Panc1 (cell line): ENCODE results near the gene TSC22D3. TPM values are rescaled to one million over a fixed set of nuclear protein-coding genes. Genes with fewer than 3 reads are reported as not detected.

Experiments used
- ATAC-seq: fragments of 200-7000 bp; cut with Tn5 transposase; 2 replicates; pipeline ENCODE4 v1.9.1; 2020; ENCODE audit warnings: mild to moderate bottlenecking, moderate library complexity
- BruUV-seq: library from RNA; stranded (reverse); fragments of 400-500 nt; replicated peaks from 2 replicates; lab custom pipeline; 2021; lab: Mats Ljungman, UMichigan
- CTCF ChIA-PET: fragments of 300-600 bp; sonication (Branson Sonifier 250); formaldehyde crosslinking; loops from one replicate; lab custom pipeline; 2022; ENCODE audit warnings: antibody characterized with exemption; lab: Charles Lee
- POLR2A ChIA-PET: fragments of 300-600 bp; sonication (Branson Sonifier 250); formaldehyde crosslinking; loops from one replicate; lab custom pipeline; 2022; ENCODE audit warnings: antibody characterized with exemption; lab: Charles Lee
- DNase-seq: peaks from one replicate; pipeline ENCODE4 v3.0.0-alpha.2; 2010; ENCODE audit warnings: low read depth, low spot score
- H3K27ac ChIP-seq: 2 replicates; pipeline ENCODE4 v1.5.1; 2011; ENCODE audit warnings: mild to moderate bottlenecking, low read length, inconsistent platforms
- H3K27me3 ChIP-seq: fragments of 200-500 bp; sonication (Bioruptor generic); 2 replicates; pipeline ENCODE4 v1.6.0; 2014; ENCODE audit warnings: low read length, inconsistent platforms; ENCODE audit not compliant: control insufficient read depth, insufficient read depth
- H3K36me3 ChIP-seq: fragments of 200-500 bp; sonication (Bioruptor generic); 2 replicates; pipeline ENCODE4 v1.5.1; 2014; ENCODE audit warnings: inconsistent platforms, mild to moderate bottlenecking, low read length, moderate library complexity; ENCODE audit not compliant: control insufficient read depth, insufficient read depth
- H3K4me1 ChIP-seq: 2 replicates; pipeline ENCODE4 v1.5.1; 2011; ENCODE audit warnings: inconsistent platforms, mild to moderate bottlenecking, low read length, moderate library complexity; ENCODE audit not compliant: control insufficient read depth, insufficient read depth
- H3K4me3 ChIP-seq, 2 experiments: 2 replicates each; pipeline ENCODE4 v1.5.1; 2011 to 2012; ENCODE audit warnings: low read depth in 2 of 2, low read length in 2 of 2, mild to moderate bottlenecking in 2 of 2, inconsistent platforms in 1 of 2, moderate library complexity in 1 of 2
- H3K9me3 ChIP-seq: fragments of 200-500 bp; sonication (Bioruptor generic); 2 replicates; pipeline ENCODE4 v1.5.1; 2014; ENCODE audit warnings: low read depth, mild to moderate bottlenecking, inconsistent platforms, low read length, moderate library complexity; ENCODE audit not compliant: control insufficient read depth, insufficient read depth
- CTCF ChIP-seq: fragments of 450-650 bp; IDR thresholded peaks from 2 replicates; pipeline ENCODE4 v1.5.1; 2017; ENCODE audit warnings: mild to moderate bottlenecking
- POLR2AphosphoS5 ChIP-seq: IDR thresholded peaks from 2 replicates; pipeline ENCODE4 v1.6.1; 2012; ENCODE audit warnings: mild to moderate bottlenecking, low read depth, low read length, moderate library complexity
- SIN3A ChIP-seq: IDR thresholded peaks from 2 replicates; pipeline ENCODE4 v1.6.1; 2012; ENCODE audit warnings: low read depth, mild to moderate bottlenecking, low read length, moderate library complexity, borderline replicate concordance; ENCODE audit not compliant: insufficient read depth
- TCF7L2 ChIP-seq: IDR thresholded peaks from 2 replicates; pipeline ENCODE4 v1.6.1; 2011; ENCODE audit warnings: mild to moderate bottlenecking, low read depth, low read length, inconsistent platforms
- in situ Hi-C: cut with HindIII; loops from 2 replicates; pipeline ENCODE4 v1.10.0; 2016; ENCODE audit warnings: low sequenced_read_pairs, low pct_unique_long_range_greater_than_20kb
- intact Hi-C: fragments of 100-400 bp; cut with micrococcal nuclease; formaldehyde crosslinking; loops from one replicate; pipeline ENCODE4 v1.10.0; 2022; ENCODE audit not compliant: unreplicated experiment
- total RNA-seq: library from RNA; stranded (reverse); gene quantifications from one replicate; pipeline ENCODE4 v1.2.1, GENCODE V29; 2021; ENCODE audit not compliant: unreplicated experiment
- TF ChIP-seq, protein P1 (sequence below), 2 experiments: IDR thresholded peaks; 2 replicates each; pipeline ENCODE4 v1.6.1; 2011 to 2012; ENCODE audit warnings: low read depth in 2 of 2, control low read depth in 1 of 2, low read length in 1 of 2, mild to moderate bottlenecking in 1 of 2, moderate library complexity in 1 of 2; ENCODE audit not compliant: insufficient read depth in 1 of 2

TSC22D3 gene
- total RNA-seq, 1 experiment from 2014 or later, result 7.2 TPM

DNA sequence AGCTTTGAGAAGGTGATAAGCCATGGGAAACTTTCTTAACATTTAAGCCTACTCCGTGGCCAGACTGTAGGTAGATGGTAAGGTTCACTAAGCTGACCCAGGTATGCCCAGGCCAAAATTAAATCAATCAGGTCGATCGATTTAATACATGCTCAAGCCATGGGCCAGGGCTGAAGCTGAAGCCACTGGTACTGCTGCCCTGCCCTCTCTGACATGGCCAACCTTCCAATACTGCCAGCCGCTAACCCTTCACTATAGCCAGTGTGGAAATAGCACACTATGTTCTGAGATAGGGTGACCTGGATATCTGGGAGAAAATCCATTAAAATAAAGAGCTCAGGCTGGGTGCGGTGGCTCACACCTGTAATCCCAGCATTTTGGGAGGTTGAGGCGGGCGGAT is 31.6 kb downstream of the TSC22D3 start:
- H3K27me3 ChIP-seq, result peaks cover 3% of the 10 kb centered on the region; the same call in 1 of the 2 replicates
- POLR2A ChIA-PET, result no interaction called here
- intact Hi-C loops (no loop called here), in situ Hi-C loops (no loop called here)
- ATAC-seq (no peak), DNase-seq (no peak)
- peaks cover 4% of the 10 kb centered on the region for H3K4me1 ChIP-seq
- H3K9me3 ChIP-seq, result no peaks in the 10 kb centered on the region
- no peak overlapping the region for H3K4me3 ChIP-seq
- TF ChIP-seq POLR2AphosphoS5 (no peak), TCF7L2 (no peak), CTCF (no peak), SIN3A (no peak)
- TF ChIP-seq, protein P1, sequence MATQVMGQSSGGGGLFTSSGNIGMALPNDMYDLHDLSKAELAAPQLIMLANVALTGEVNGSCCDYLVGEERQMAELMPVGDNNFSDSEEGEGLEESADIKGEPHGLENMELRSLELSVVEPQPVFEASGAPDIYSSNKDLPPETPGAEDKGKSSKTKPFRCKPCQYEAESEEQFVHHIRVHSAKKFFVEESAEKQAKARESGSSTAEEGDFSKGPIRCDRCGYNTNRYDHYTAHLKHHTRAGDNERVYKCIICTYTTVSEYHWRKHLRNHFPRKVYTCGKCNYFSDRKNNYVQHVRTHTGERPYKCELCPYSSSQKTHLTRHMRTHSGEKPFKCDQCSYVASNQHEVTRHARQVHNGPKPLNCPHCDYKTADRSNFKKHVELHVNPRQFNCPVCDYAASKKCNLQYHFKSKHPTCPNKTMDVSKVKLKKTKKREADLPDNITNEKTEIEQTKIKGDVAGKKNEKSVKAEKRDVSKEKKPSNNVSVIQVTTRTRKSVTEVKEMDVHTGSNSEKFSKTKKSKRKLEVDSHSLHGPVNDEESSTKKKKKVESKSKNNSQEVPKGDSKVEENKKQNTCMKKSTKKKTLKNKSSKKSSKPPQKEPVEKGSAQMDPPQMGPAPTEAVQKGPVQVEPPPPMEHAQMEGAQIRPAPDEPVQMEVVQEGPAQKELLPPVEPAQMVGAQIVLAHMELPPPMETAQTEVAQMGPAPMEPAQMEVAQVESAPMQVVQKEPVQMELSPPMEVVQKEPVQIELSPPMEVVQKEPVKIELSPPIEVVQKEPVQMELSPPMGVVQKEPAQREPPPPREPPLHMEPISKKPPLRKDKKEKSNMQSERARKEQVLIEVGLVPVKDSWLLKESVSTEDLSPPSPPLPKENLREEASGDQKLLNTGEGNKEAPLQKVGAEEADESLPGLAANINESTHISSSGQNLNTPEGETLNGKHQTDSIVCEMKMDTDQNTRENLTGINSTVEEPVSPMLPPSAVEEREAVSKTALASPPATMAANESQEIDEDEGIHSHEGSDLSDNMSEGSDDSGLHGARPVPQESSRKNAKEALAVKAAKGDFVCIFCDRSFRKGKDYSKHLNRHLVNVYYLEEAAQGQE (IDR thresholded peaks at IDR 0.05; ENCODE audit: insufficient read depth in 1 of 2, low read depth in 2 of 2, low read length in 1 of 2), result no peak
- BruUV-seq, result no TSS peak
- CTCF ChIA-PET, result interaction anchor here (0.7 to 0.8 kb wide), 2 partner anchors 27 to 95 kb away, joined by 3 read pairs; no protein-coding TSS in a partner anchor
- no peak overlapping the region for H3K27ac ChIP-seq
- H3K36me3 ChIP-seq, result no peaks in the 10 kb centered on the region

- no peak overlapping the region for H3K4me3 ChIP-seq
- CTCF ChIA-PET, result no interaction called here
- TF ChIP-seq CTCF, result no peak
- TF ChIP-seq, protein P1 (IDR thresholded peaks at IDR 0.05; ENCODE audit: insufficient read depth in 1 of 2, low read depth in 2 of 2, low read length in 1 of 2), result no peak
- TF ChIP-seq POLR2AphosphoS5, result no peak
- no peak for TF ChIP-seq TCF7L2
- no peak for TF ChIP-seq SIN3A
- peaks cover 3% of the 10 kb centered on the region; the same call in 1 of the 2 replicates for H3K27me3 ChIP-seq
- in situ Hi-C loops, result no loop called here
- intact Hi-C loops, result no loop called here
- DNase-seq (no peak), ATAC-seq (no peak)
- POLR2A ChIA-PET, result no interaction called here
- H3K36me3 ChIP-seq, result no peaks in the 10 kb centered on the region
- no TSS peak for BruUV-seq
- H3K9me3 ChIP-seq, result no peaks in the 10 kb centered on the region
- peaks cover 4% of the 10 kb centered on the region for H3K4me1 ChIP-seq
- no peak overlapping the region for H3K27ac ChIP-seq
Measured at GRCh38 chrX:107742700-107743191, 32.8 kb downstream of the TSC22D3 start.
